GM21390 (cell line): ENCODE measurements around the gene LAMA2.

Experiments
- ATAC-seq: cut with Tn5 transposase; IDR thresholded peaks from one replicate; pipeline ENCODE4 v1.9.1; 2021; ENCODE audit not compliant: unreplicated experiment

LAMA2 gene

GRCh38 chr6:129351807-129352206 lies 468.9 kb downstream of the LAMA2 start:
- no peak for ATAC-seq

- ATAC-seq, result no peak
Observed at GRCh38 chr6:129353067-129353466, 470.1 kb downstream of the LAMA2 start.

- ATAC-seq, result no peak
Observed at GRCh38 chr6:129356129-129356528, 473.2 kb downstream of the LAMA2 start.

- ATAC-seq, result no peak
Observed at GRCh38 chr6:129359811-129360681, 477.1 kb downstream of the LAMA2 start.

GRCh38 chr6:129360682-129360955 lies 477.7 kb downstream of the LAMA2 start:
- ATAC-seq, result no peak

GRCh38 chr6:129364037-129364436 lies 481.1 kb downstream of the LAMA2 start:
- ATAC-seq, result no peak

GRCh38 chr6:129364767-129365166 lies 481.8 kb downstream of the LAMA2 start:
- ATAC-seq, result no peak

GRCh38 chr6:129368076-129368475 lies 485.1 kb downstream of the LAMA2 start:
- ATAC-seq, result no peak

GRCh38 chr6:129368970-129369369 lies 486.0 kb downstream of the LAMA2 start:
- ATAC-seq, result no peak

- ATAC-seq, result no peak
Observed at GRCh38 chr6:129369737-129370136, 486.8 kb downstream of the LAMA2 start.

GRCh38 chr6:129370268-129370916 lies 487.5 kb downstream of the LAMA2 start:
- ATAC-seq, result no peak

GRCh38 chr6:129381885-129382284 lies 498.9 kb downstream of the LAMA2 start:
- ATAC-seq, result no peak

GRCh38 chr6:129382916-129383315 lies 500.0 kb downstream of the LAMA2 start:
- no peak for ATAC-seq

- ATAC-seq, result no peak
Observed at GRCh38 chr6:129385117-129385516, 502.2 kb downstream of the LAMA2 start.

- ATAC-seq, result no peak
Observed at GRCh38 chr6:129390900-129391299, 508.0 kb downstream of the LAMA2 start.

- peak; percentile 54 for ATAC-seq
Observed at GRCh38 chr6:129393654-129394053, 510.7 kb downstream of the LAMA2 start.

GRCh38 chr6:129398764-129399163 lies 515.8 kb downstream of the LAMA2 start:
- ATAC-seq, result no peak

GRCh38 chr6:129402244-129402643 lies 519.3 kb downstream of the LAMA2 start:
- ATAC-seq, result no peak

GRCh38 chr6:129411092-129411491 lies 528.2 kb downstream of the LAMA2 start:
- no peak for ATAC-seq

GRCh38 chr6:129416337-129416990 lies 533.5 kb downstream of the LAMA2 start:
- ATAC-seq, result no peak

- ATAC-seq, result no peak
Observed at GRCh38 chr6:129417416-129418086, 534.6 kb downstream of the LAMA2 start.

- ATAC-seq, result no peak
Observed at GRCh38 chr6:129419324-129419723, 536.4 kb downstream of the LAMA2 start.
